ENCODE data around the gene PJVK. TPM values are rescaled to one million over a fixed set of nuclear protein-coding genes. Genes with fewer than 3 reads are reported as not detected.

Gene PJVK
- total and polyA plus RNA-seq, 2 donors (not counting 3 experiments of a cell fraction or from before 2014, with no cell fraction given) = 1.3 to 1.4 TPM

- CTCF ChIA-PET = no interaction called here
- POLR2A ChIA-PET = no interaction called here
- H3K4me1 ChIP-seq (ENCODE audit: control insufficient read depth, extremely low read depth, insufficient read depth, low read length) = peaks cover 30% of the 10 kb centered on the region
- H3K36me3 ChIP-seq (ENCODE audit: control insufficient read depth in 2 of 2, extremely low read depth in 1 of 2, insufficient read depth in 2 of 2, low read length in 2 of 2) = no peaks in the 10 kb centered on the region
- H3K27me3 ChIP-seq (ENCODE audit: control insufficient read depth in 2 of 2, insufficient read depth in 2 of 2, low read length in 2 of 2) = no peaks in the 10 kb centered on the region
- H3K9me3 ChIP-seq (replicated peaks; ENCODE audit: control insufficient read depth, insufficient read depth, low read length) = no peaks in the 10 kb centered on the region
- peak overlapping the region; percentile 87 for H3K9ac ChIP-seq (replicated peaks; ENCODE audit: extremely low read depth, insufficient read depth, low read length)
- peak overlapping the region; percentile 88 for H3K27ac ChIP-seq (ENCODE audit: insufficient read depth, low read depth, low read length)
- no peaks in the 10 kb centered on the region for H3K9me1 ChIP-seq (replicated peaks; ENCODE audit: control insufficient read depth, extremely low read depth, insufficient read depth, low read length)
- H2AFZ ChIP-seq (ENCODE audit: low read depth, low read length) = peak overlapping the region; percentile 81
- intact Hi-C loops (cut with micrococcal nuclease) (loop anchor here (1.0 kb wide), 1 partner anchor 435 kb away; no protein-coding TSS in a partner anchor), dilution Hi-C loops (cut with MboI; ENCODE audit: extremely low pct_ligation_motif_present, low sequenced_read_pairs) (no loop called here)
- FAIRE-seq (no peak), DNase-seq (ENCODE audit: low read depth, low spot score) (no peak)
- peak overlapping the region; percentile 85 for H3K4me2 ChIP-seq (ENCODE audit: insufficient read depth, low read length)
- peaks cover 37% of the 10 kb centered on the region for H3K79me2 ChIP-seq (ENCODE audit: control insufficient read depth, insufficient read depth, low read length)
- TF ChIP-seq JUN (IDR thresholded peaks at IDR 0.05; ENCODE audit: borderline replicate concordance, insufficient read depth, insufficient read length, low read depth) (no peak), MYC (IDR thresholded peaks at IDR 0.05; ENCODE audit: low read depth, low read length) (no peak), GATA2 (IDR thresholded peaks at IDR 0.05; ENCODE audit: insufficient read depth, insufficient read length, low read depth, low read length) (no peak), FOS (IDR thresholded peaks at IDR 0.05; ENCODE audit: borderline replicate concordance, insufficient read depth, low read length) (no peak), CTCF (IDR thresholded peaks at IDR 0.05; ENCODE audit: extremely low read depth in 1 of 2, insufficient read depth in 1 of 2, low read depth in 1 of 2, low read length in 2 of 2) (no peak), POLR2A (IDR thresholded peaks at IDR 0.05; ENCODE audit: low read depth, low read length) (no peak), POLR2AphosphoS5 (IDR thresholded peaks at IDR 0.05; ENCODE audit: insufficient read depth, low read depth, low read length) (no peak), MAX (IDR thresholded peaks at IDR 0.05; ENCODE audit: insufficient read depth, insufficient read length) (no peak), EZH2 (IDR thresholded peaks at IDR 0.05; ENCODE audit: borderline replicate concordance, low read depth, low read length, severe bottlenecking) (no peak)
- peak overlapping the region in 1 of 3 experiments; percentile 51 for H3K4me3 ChIP-seq (replicated peaks in 1 of 3; ENCODE audit: insufficient read depth in 1 of 3, low read depth in 1 of 3, low read length in 3 of 3)
- BruUV-seq (replicated peaks) = no TSS peak
- H4K20me1 ChIP-seq (replicated peaks; ENCODE audit: control insufficient read depth, extremely low read depth, insufficient read depth, low read length) = no peaks in the 10 kb centered on the region
These were observed 28.1 kb downstream of the PJVK start for GRCh38 chr2:178479275-178479616.
